Measurements from ENCODE around the gene STXBP6. TPM values are rescaled to one million over a fixed set of nuclear protein-coding genes. Genes with fewer than 3 reads are reported as not detected.

Gene STXBP6
- polyA plus RNA-seq, 1 donor (not counting 4 experiments of a cell fraction or from before 2014, with no cell fraction given): 1.4 TPM

DNA sequence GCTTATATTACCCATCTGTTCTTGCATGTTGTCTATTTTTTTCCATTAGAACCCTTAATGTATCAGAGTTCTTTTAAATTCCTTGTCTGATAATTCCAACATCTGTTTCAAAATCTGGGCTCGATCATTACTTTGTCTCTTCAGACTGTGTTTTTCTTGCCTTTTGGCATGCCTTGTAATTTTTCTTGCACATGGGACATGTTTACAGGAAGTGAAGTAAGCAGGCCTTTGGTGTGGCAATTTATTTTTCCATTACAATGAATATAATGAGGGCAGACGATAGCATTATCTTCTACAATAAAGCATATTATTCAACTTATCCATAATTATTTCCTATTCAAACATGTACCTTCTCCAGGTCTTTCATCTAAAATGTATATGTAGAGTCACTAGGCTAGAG is 48.3 kb downstream of the STXBP6 start:
- Histone ChIP-seq H3K4me3 (ENCODE audit: control insufficient read depth in 2 of 3, extremely low read depth in 1 of 3, insufficient read depth in 2 of 3, low read depth in 1 of 3, low read length in 3 of 3) (no peak overlapping the region), H3K9me3 (ENCODE audit: control insufficient read depth, low read depth, low read length) (no peaks in the 10 kb centered on the region), H3K27ac (ENCODE audit: control insufficient read depth, insufficient read depth, low read length) (no peak overlapping the region), H3K4me2 (ENCODE audit: control insufficient read depth, extremely low read depth, insufficient read depth, low read depth, low read length) (no peak overlapping the region), H3K79me2 (ENCODE audit: control insufficient read depth, insufficient read depth, low read length) (no peaks in the 10 kb centered on the region), H4K20me1 (ENCODE audit: control insufficient read depth, extremely low read depth, insufficient read depth, low read length) (no peaks in the 10 kb centered on the region), H2AFZ (ENCODE audit: control insufficient read depth, low read length) (no peak overlapping the region), H3K36me3 (ENCODE audit: control insufficient read depth in 2 of 2, extremely low read depth in 1 of 2, insufficient read depth in 2 of 2, low read length in 2 of 2) (no peaks in the 10 kb centered on the region), H3K27me3 (ENCODE audit: control insufficient read depth, extremely low read depth, insufficient read depth, low read length) (no peaks in the 10 kb centered on the region), H3K9ac (ENCODE audit: control insufficient read depth, extremely low read depth, insufficient read depth, low read length) (no peak overlapping the region), H3K4me1 (ENCODE audit: control insufficient read depth, extremely low read depth, insufficient read depth, low read length) (peaks cover 20% of the 10 kb centered on the region), H3K9me1 (ENCODE audit: control insufficient read depth, extremely low read depth, insufficient read depth, low read length) (no peaks in the 10 kb centered on the region)
- dilution Hi-C loops (cut with MboI; ENCODE audit: extremely low pct_ligation_motif_present, low sequenced_read_pairs): no loop called here
- no peak for FAIRE-seq
- no peak for DNase-seq (ENCODE audit: low read depth, low spot score)
- TF ChIP-seq, protein P1, sequence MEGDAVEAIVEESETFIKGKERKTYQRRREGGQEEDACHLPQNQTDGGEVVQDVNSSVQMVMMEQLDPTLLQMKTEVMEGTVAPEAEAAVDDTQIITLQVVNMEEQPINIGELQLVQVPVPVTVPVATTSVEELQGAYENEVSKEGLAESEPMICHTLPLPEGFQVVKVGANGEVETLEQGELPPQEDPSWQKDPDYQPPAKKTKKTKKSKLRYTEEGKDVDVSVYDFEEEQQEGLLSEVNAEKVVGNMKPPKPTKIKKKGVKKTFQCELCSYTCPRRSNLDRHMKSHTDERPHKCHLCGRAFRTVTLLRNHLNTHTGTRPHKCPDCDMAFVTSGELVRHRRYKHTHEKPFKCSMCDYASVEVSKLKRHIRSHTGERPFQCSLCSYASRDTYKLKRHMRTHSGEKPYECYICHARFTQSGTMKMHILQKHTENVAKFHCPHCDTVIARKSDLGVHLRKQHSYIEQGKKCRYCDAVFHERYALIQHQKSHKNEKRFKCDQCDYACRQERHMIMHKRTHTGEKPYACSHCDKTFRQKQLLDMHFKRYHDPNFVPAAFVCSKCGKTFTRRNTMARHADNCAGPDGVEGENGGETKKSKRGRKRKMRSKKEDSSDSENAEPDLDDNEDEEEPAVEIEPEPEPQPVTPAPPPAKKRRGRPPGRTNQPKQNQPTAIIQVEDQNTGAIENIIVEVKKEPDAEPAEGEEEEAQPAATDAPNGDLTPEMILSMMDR (optimal IDR thresholded peaks at IDR 0.05 in 1 of 3, IDR thresholded peaks at IDR 0.05 in 1 of 3, conservative IDR thresholded peaks at IDR 0.05 in 1 of 3; ENCODE audit: extremely low read depth in 1 of 3, insufficient read depth in 2 of 3, low read length in 3 of 3): no peak
- TF ChIP-seq EZH2 (IDR thresholded peaks at IDR 0.05; ENCODE audit: low read length): no peak

GRCh38 chr14:25001156-25001555 is 48.8 kb downstream of the STXBP6 start:
- Histone ChIP-seq H3K79me2 (ENCODE audit: control insufficient read depth, insufficient read depth, low read length) (no peaks in the 10 kb centered on the region), H3K9me1 (ENCODE audit: control insufficient read depth, extremely low read depth, insufficient read depth, low read length) (no peaks in the 10 kb centered on the region), H3K9ac (ENCODE audit: control insufficient read depth, extremely low read depth, insufficient read depth, low read length) (no peak overlapping the region), H3K27ac (ENCODE audit: control insufficient read depth, insufficient read depth, low read length) (no peak overlapping the region), H3K4me1 (ENCODE audit: control insufficient read depth, extremely low read depth, insufficient read depth, low read length) (peaks cover 17% of the 10 kb centered on the region), H3K4me3 (ENCODE audit: control insufficient read depth in 2 of 3, extremely low read depth in 1 of 3, insufficient read depth in 2 of 3, low read depth in 1 of 3, low read length in 3 of 3) (no peak overlapping the region), H3K9me3 (ENCODE audit: control insufficient read depth, low read depth, low read length) (no peaks in the 10 kb centered on the region), H2AFZ (ENCODE audit: control insufficient read depth, low read length) (no peak overlapping the region), H4K20me1 (ENCODE audit: control insufficient read depth, extremely low read depth, insufficient read depth, low read length) (no peaks in the 10 kb centered on the region), H3K27me3 (ENCODE audit: control insufficient read depth, extremely low read depth, insufficient read depth, low read length) (no peaks in the 10 kb centered on the region), H3K36me3 (ENCODE audit: control insufficient read depth in 2 of 2, extremely low read depth in 1 of 2, insufficient read depth in 2 of 2, low read length in 2 of 2) (no peaks in the 10 kb centered on the region), H3K4me2 (ENCODE audit: control insufficient read depth, extremely low read depth, insufficient read depth, low read depth, low read length) (no peak overlapping the region)
- dilution Hi-C loops (cut with MboI; ENCODE audit: extremely low pct_ligation_motif_present, low sequenced_read_pairs): no loop called here
- FAIRE-seq (no peak), DNase-seq (ENCODE audit: low read depth, low spot score) (no peak)
- TF ChIP-seq, protein P1 (optimal IDR thresholded peaks at IDR 0.05 in 1 of 3, IDR thresholded peaks at IDR 0.05 in 1 of 3, conservative IDR thresholded peaks at IDR 0.05 in 1 of 3; ENCODE audit: extremely low read depth in 1 of 3, insufficient read depth in 2 of 3, low read length in 3 of 3): no peak
- TF ChIP-seq EZH2 (IDR thresholded peaks at IDR 0.05; ENCODE audit: low read length): no peak
